Stimulated activated CD4-positive, alpha-beta T cell treated with anti-CD3 and anti-CD28 coated beads, Interleukin-1b, Interleukin-23, amount 100 ng/mL, for 1 hour (primary cell): Measurements from ENCODE around the gene FNDC3B.

Experiments used
- DNase-seq, 2 donors: peaks; one replicate each; pipeline ENCODE4 v3.0.0-alpha.2; 2020; ENCODE audit warnings: low read depth in 2 of 2

FNDC3B gene

GRCh38 chr3:172449466-172450149 is 410.2 kb downstream of the FNDC3B start:
- no peak for DNase-seq
